GDM1 (cell line): ENCODE results near the gene GSE1.

Source experiments
- DNase-seq: peaks from one replicate; lab custom pipeline; 2025; lab: John Stamatoyannopoulos, UW

GSE1 gene

GRCh38 chr16:85612801-85613603 is at the start of gene GSE1:
Gene GSE1 (plus strand): TSS chr16:85613322. CDS start chr16:85613392, 70 bp downstream.
- peak; percentile 55 for DNase-seq

DNA sequence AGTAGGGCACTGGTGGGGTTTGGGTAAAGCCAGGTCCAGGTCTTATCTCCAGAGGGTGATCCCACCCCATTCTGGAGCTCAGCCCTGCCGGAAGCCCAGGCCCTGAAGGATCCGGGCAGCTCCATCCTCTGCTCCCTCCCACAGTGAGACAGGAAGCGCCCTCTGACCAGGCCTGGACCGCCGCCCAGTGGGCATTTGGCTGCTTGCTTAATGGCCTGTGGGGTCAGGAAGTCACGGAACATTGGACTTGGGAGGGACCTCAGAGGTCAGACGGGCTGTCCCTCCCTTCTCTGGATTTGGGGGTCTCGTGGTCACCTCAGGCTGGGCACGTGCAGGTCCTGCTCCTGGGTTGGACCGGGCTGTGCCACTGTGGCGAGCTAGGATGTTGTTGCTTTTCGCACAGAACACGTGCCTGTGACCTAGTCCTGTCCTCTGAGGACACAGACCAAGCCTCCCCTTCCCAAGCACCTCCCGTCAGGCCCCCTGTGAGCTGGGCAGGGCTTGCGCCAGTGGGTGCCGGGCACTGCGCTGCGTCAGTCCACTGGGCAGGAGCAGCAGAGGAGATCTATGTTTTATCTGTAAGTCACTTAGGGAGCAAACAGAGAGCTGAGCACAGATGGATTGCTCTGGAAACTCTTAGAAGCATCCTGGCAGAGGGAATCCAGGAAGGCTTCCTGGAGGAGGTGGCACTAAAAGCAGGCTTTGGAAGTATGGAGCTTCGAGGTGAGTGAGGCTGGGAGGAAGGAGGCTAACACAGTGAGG is 49.4 kb upstream of the GSE1 start:
- DNase-seq = no peak

GRCh38 chr16:85564277-85565051 is 48.7 kb upstream of the GSE1 start:
- peak; percentile 4 for DNase-seq

- DNase-seq = no peak
Observed at GRCh38 chr16:85565340-85565739, 47.8 kb upstream of the GSE1 start.

DNA sequence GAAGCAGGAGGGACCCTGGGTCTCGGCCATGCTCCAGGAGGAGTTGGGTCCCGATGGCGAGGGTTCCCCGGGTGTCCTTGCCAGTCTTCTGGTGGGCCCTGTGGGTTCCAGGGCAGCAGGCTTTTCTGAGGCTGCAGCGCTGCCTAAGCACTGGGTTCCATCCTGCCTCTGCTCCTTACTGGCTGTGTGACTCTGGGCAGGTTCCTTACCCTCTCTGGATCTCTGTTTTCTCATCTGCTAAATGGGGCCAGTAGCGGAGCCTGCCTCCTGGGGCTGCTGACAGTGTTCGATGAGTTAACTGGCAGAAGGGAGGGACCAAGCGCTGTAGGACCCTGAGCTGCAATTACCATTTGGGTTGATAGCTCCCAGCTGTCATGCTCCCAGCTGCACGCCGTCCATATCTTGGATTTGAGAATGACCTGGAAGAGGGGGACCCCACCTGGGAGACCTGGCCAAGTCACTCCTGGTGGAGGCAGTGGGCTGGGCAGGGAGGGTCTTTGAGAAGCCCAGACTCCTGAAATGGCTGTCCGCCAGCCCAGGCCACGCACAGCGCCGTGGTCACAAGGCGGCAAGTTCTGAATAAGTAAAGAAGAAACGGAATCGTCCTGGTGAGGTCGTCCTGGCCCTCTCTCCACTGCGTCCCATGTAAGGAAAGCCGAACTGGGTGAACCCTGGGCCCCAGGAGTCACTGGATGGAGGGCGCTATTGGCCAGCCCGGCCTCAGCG is 47.2 kb upstream of the GSE1 start:
- DNase-seq = no peak

GRCh38 chr16:85566561-85567100 is 46.5 kb upstream of the GSE1 start:
- DNase-seq = no peak

DNA sequence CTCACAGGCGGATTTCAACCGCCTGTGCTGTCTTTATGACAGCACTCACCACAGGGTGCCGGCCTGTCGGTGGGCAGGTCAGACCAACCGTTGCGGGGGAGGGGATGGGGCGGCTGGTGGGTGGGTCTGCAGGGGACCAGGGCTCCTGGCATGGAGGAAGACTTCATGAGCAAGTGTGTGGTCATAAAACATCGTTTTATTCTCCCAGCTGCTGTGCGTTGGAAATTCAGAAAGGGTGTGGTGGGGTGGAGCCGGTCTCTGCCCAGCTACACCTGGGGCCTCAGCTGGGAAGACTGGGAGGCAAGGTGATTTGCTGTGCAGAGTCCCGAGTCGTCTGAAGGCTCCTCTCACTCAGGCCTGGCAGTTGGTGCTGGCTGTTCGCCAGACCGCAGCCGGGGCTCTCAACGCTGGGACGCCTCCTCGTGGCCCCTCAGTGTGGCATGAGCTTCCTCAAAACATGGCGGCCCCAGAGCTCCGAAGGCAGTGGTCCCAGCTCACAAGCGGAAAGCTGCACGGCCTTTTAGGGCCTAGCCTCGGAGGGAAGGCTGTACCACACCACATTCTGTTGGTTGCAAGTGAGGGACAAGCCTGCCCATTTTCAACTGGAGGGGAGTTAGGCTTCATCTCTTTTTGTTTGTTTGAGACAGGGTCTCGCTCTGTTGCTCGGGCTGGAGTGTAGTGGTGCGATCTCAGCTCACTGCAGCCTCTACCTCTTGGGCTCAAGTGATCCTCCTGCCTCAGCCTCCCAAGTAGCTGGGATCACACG is 45.8 kb upstream of the GSE1 start:
- no peak for DNase-seq

GRCh38 chr16:85567935-85568334 is 45.2 kb upstream of the GSE1 start:
- DNase-seq = no peak

DNA sequence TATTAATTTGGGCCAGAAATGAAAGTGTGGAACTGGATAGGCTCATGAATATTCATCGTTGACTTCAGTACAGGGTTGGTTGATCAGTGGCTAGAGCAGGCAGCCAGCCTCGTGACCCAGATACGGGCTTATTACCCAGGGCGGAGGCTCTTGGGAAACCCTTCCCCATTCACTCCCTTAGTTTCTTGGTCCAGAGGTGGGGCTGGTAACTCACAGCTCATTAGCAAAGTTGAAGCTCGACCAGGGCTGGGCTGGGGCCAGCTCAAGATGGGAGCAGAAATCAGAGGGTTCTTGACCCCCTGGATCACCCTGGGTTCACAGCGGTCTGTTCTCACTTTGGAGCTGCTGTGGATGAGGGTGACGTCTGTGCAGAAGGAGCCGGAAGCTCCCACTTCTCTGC is 44.6 kb upstream of the GSE1 start:
- DNase-seq = no peak

DNA sequence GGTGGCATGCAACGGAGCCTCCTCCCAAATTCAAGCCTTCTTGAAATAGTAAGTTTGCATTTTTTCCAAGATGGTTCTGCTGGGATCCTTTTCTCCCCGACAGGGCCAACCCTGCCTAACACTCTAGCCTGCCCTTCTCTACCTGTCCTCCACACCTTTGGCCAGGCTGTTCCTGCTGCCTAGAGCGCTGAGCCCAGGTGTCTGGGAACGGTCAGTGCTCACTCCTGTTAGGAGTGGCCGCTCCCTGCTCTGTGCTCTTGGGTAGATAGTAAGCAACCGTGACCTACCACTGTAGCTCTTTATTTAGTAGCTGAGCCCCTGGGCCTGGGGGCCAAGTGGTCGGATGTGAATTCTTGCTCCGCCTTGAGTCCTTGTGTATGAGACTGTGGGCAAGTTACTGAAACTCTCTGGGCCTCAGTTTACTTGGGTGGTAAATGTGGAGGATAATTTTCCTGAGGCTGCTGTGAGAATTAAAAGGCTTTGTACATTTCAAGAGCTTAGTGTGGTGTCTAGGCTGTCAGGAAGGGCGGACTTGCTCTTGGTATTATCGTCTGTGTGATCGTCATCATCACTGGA is 44.0 kb upstream of the GSE1 start:
- no peak for DNase-seq

- no peak for DNase-seq
Observed at GRCh38 chr16:85569615-85570212, 43.4 kb upstream of the GSE1 start.

- no peak for DNase-seq
Observed at GRCh38 chr16:85570213-85570734, 42.8 kb upstream of the GSE1 start.

GRCh38 chr16:85570735-85571562 is 42.2 kb upstream of the GSE1 start:
- DNase-seq = peak; percentile 81

- no peak for DNase-seq
Observed at GRCh38 chr16:85571563-85571812, 41.6 kb upstream of the GSE1 start.

- peak; percentile 78 for DNase-seq
Observed at GRCh38 chr16:85571813-85572619, 41.1 kb upstream of the GSE1 start.

DNA sequence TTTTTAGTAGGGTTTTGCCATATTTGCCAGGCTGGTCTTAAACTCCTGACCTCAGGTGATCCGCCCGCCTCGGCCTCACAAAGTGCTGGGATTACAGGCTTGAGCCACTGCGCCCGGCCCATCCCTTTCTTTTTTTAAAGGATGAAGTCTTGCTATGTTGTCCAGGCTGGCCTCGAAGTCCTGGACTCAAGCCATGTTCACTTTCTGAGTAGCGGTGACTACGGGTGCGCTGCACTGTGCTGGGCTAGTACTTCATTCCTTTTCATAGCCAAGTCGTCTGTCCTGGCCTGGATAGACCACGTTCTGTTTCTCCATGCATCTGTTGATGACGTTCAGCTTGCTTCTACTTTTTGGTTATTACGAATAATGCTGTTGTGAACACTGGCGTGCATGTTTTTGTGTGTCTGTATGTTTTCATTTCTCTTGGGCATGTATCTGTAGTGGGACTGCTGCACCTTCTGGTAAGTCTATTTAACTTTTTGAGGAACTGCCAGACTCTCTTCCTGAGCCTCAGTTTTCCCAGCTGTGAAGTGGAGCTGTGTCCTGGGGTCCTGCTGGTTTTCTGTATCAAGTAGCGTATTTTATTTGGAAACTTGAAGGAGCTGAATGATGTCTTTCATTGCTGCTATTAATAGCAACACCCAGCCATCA is 40.0 kb upstream of the GSE1 start:
- DNase-seq = no peak

DNA sequence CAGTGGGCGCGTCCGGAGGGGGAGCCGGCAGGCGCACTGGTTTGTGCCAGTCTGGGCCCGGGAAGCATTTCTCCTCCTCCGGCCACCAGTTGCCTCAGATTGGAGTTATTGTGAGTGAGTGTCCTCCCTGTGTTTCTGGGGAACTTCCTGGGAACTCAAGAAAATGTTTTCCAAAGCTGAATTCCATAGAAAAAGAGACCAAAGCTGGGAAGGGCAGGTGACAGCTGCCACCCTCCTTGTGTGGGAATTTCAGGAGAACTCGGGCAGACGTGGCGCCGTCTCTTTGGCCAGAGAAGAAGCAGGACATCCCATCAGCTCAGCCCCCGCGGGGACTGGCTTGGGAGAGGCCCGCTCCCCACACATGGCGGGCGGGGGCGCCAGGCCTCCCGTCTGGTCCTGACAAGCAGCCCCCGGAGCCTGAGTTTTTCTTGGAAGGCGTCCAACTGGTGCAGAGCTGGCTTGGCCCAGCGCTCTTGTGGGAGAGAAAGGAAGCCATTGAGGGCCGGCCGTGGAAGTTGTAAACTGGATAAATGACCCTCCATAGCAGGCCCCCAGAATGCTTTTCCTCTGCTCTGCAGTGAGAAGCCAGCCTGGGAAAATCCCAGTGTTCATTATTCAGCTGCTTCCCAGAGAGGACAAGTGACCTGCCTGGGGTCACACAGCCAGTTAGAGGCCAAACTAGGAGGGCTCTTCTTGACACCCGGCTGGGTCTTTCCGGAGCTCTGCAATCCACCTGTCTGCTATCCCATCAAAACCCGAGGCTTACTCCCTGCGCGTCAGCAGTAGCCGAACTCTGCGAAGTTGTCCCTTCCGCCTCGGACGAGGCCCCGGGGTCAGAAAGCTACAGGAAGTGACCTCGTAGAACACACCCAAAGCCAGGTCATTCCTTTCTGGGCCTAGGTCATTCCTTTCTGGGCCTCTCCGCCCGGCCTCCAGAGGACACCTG is 39.2 kb upstream of the GSE1 start:
- peak; percentile 4 for DNase-seq
